GM21526 (cell line): ENCODE data around the gene DKK2.

Experiments used
- ATAC-seq: cut with Tn5 transposase; IDR thresholded peaks from one replicate; pipeline ENCODE4 v1.9.1; 2021; ENCODE audit warnings: moderate library complexity; ENCODE audit not compliant: unreplicated experiment, low FRiP score

Gene DKK2

GRCh38 chr4:107035819-107036583 is at the start of gene DKK2:
Gene DKK2, minus strand, starts transcription at chr4:107036313. Its CDS starts 722 bp downstream, at chr4:107035591.
- ATAC-seq, result no peak

- no peak for ATAC-seq
Observed at GRCh38 chr4:107077192-107077591, 41.1 kb upstream of the DKK2 start.

GRCh38 chr4:107072836-107073736 is 37.0 kb upstream of the DKK2 start:
- no peak for ATAC-seq

GRCh38 chr4:107071108-107071507 is 35.0 kb upstream of the DKK2 start:
- ATAC-seq, result no peak

GRCh38 chr4:107069049-107069448 is 32.9 kb upstream of the DKK2 start:
- peak; percentile 94 for ATAC-seq

- no peak for ATAC-seq
Observed at GRCh38 chr4:107068116-107068515, 32.0 kb upstream of the DKK2 start.

- no peak for ATAC-seq
Observed at GRCh38 chr4:107066621-107067020, 30.5 kb upstream of the DKK2 start.

GRCh38 chr4:107065201-107065600 is 29.1 kb upstream of the DKK2 start:
- no peak for ATAC-seq

- ATAC-seq, result no peak
Observed at GRCh38 chr4:107060388-107060787, 24.3 kb upstream of the DKK2 start.

- no peak for ATAC-seq
Observed at GRCh38 chr4:107058828-107059227, 22.7 kb upstream of the DKK2 start.

GRCh38 chr4:107050525-107051135 is 14.5 kb upstream of the DKK2 start:
- ATAC-seq, result peak; percentile 70

GRCh38 chr4:107046261-107046660 is 10.1 kb upstream of the DKK2 start:
- no peak for ATAC-seq

- ATAC-seq, result no peak
Observed at GRCh38 chr4:107044170-107044569, 8.1 kb upstream of the DKK2 start.

GRCh38 chr4:107037199-107037584 is 1.1 kb upstream of the DKK2 start:
- no peak for ATAC-seq

- ATAC-seq, result no peak
Observed at GRCh38 chr4:107036584-107037198, 578 bp upstream of the DKK2 start.

GRCh38 chr4:107034996-107035818 is 906 bp downstream of the DKK2 start:
- ATAC-seq, result no peak

- no peak for ATAC-seq
Observed at GRCh38 chr4:107034091-107034995, 1.8 kb downstream of the DKK2 start.

- no peak for ATAC-seq
Observed at GRCh38 chr4:107027379-107027778, 8.7 kb downstream of the DKK2 start.

- no peak for ATAC-seq
Observed at GRCh38 chr4:107018344-107018735, 17.8 kb downstream of the DKK2 start.
